K562 (cell line): ENCODE results near the gene ZSCAN1.

Source experiments
- EP300 ChIP-seq: IDR thresholded peaks from 2 replicates; pipeline ENCODE4 v1.6.1; 2012; ENCODE audit warnings: low read length, improper control_type of control experiment
- HDAC1 ChIP-seq, 2 experiments: fragments of 450-650 bp; IDR thresholded peaks; 2 replicates each; pipeline ENCODE4 v1.6.1; 2016 to 2017; ENCODE audit warnings: inconsistent platforms in 1 of 2, mild to moderate bottlenecking in 1 of 2, moderate library complexity in 1 of 2
- HDAC8 ChIP-seq: fragments of 450-650 bp; IDR thresholded peaks from 2 replicates; pipeline ENCODE4 v1.6.1; 2016; ENCODE audit warnings: mild to moderate bottlenecking, missing genetic modification characterization, moderate library complexity, missing compliant biosample characterization
- KLF1 ChIP-seq: fragments of 450-650 bp; IDR thresholded peaks from 2 replicates; pipeline ENCODE4 v1.6.1; 2016; ENCODE audit warnings: missing genetic modification characterization, missing compliant biosample characterization
- NCOR1 ChIP-seq: fragments of 450-650 bp; IDR thresholded peaks from 2 replicates; pipeline ENCODE4 v1.6.1; 2016; ENCODE audit warnings: mild to moderate bottlenecking, moderate library complexity
- NFE2 ChIP-seq: IDR thresholded peaks from 2 replicates; pipeline ENCODE4 v1.6.1; 2014; ENCODE audit warnings: antibody characterized with exemption, low read depth
- TAF7 ChIP-seq: fragments of 450-650 bp; IDR thresholded peaks from 2 replicates; pipeline ENCODE4 v1.6.1; 2016; ENCODE audit warnings: missing genetic modification characterization, missing compliant biosample characterization
- ZNF695 ChIP-seq: fragments of 450-650 bp; formaldehyde crosslinking; IDR thresholded peaks from 2 replicates; pipeline ENCODE4 v1.4.0; 2020; ENCODE audit warnings: mild to moderate bottlenecking, moderate library complexity
- TF ChIP-seq, protein P1 (sequence below): fragments of 450-650 bp; IDR thresholded peaks from 2 replicates; pipeline ENCODE4 v1.7.1; 2018; ENCODE audit warnings: mild to moderate bottlenecking, low read depth; ENCODE audit not compliant: partially characterized antibody
- TF ChIP-seq, protein P2 (sequence below): fragments of 450-650 bp; IDR thresholded peaks from 2 replicates; pipeline ENCODE4 v1.6.1; 2016
- TF ChIP-seq, protein P3 (sequence below): sonication (generic); formaldehyde crosslinking; IDR thresholded peaks from 2 replicates; pipeline ENCODE4 v1.9.0; 2022; ENCODE audit warnings: mild to moderate bottlenecking, missing genetic modification reagents
- TF ChIP-seq, protein P4 (sequence below): fragments of 250-450 bp; sonication (Bioruptor Pico); IDR thresholded peaks from 2 replicates; pipeline ENCODE4 v1.5.0; 2020; ENCODE audit warnings: mild to moderate bottlenecking, borderline replicate concordance
- TF ChIP-seq, protein P5 (sequence below), 3 experiments: IDR thresholded peaks in 2 of 3; conservative IDR thresholded peaks in 1 of 3; 2 replicates each; pipeline ENCODE4 v1.5.1; 2011 to 2012; ENCODE audit warnings: low read length in 3 of 3, mild to moderate bottlenecking in 3 of 3, control low read depth in 2 of 3, improper control_type of control experiment in 1 of 3, inconsistent platforms in 1 of 3, low read depth in 1 of 3, mixed read lengths in 1 of 3, moderate library complexity in 1 of 3; ENCODE audit not compliant: insufficient read depth in 2 of 3
- TF ChIP-seq, protein P6 (sequence below): sonication (generic); formaldehyde crosslinking; IDR thresholded peaks from 2 replicates; pipeline ENCODE4 v1.8.0; 2023; ENCODE audit warnings: mild to moderate bottlenecking, missing genetic modification reagents

DNA sequence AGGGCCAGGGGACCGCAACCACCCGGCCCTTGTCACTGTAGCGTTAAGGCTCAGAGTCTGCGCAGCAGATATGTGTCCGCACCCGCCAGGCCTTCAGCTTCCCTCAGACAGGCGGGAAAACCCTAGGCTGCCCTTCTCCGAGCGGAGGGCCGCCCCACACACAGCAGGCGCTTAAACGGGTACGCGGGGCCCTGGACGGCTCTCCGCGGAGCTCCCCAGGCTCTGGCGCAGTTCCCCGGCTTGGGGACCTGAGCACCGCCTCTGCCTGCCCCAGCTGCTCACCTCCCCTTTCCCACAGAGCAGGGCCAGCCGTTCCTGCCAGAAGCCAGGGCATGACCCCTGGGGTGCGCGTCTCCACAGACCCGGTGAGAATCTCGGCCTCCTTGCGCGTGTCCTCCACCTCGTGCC lies 25.9 kb downstream of the ZSCAN1 start:
- TF ChIP-seq HDAC1 (IDR thresholded peaks at IDR 0.05) (no peak), TAF7 (tag) (no peak), NFE2 (no peak), HDAC8 (tag) (no peak), ZNF695 (CRISPR knock-in tag) (no peak), NCOR1 (no peak), EP300 (no peak), KLF1 (tag) (no peak)
- TF ChIP-seq, protein P1, sequence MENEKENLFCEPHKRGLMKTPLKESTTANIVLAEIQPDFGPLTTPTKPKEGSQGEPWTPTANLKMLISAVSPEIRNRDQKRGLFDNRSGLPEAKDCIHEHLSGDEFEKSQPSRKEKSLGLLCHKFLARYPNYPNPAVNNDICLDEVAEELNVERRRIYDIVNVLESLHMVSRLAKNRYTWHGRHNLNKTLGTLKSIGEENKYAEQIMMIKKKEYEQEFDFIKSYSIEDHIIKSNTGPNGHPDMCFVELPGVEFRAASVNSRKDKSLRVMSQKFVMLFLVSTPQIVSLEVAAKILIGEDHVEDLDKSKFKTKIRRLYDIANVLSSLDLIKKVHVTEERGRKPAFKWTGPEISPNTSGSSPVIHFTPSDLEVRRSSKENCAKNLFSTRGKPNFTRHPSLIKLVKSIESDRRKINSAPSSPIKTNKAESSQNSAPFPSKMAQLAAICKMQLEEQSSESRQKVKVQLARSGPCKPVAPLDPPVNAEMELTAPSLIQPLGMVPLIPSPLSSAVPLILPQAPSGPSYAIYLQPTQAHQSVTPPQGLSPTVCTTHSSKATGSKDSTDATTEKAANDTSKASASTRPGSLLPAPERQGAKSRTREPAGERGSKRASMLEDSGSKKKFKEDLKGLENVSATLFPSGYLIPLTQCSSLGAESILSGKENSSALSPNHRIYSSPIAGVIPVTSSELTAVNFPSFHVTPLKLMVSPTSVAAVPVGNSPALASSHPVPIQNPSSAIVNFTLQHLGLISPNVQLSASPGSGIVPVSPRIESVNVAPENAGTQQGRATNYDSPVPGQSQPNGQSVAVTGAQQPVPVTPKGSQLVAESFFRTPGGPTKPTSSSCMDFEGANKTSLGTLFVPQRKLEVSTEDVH = no peak
- TF ChIP-seq, protein P2, sequence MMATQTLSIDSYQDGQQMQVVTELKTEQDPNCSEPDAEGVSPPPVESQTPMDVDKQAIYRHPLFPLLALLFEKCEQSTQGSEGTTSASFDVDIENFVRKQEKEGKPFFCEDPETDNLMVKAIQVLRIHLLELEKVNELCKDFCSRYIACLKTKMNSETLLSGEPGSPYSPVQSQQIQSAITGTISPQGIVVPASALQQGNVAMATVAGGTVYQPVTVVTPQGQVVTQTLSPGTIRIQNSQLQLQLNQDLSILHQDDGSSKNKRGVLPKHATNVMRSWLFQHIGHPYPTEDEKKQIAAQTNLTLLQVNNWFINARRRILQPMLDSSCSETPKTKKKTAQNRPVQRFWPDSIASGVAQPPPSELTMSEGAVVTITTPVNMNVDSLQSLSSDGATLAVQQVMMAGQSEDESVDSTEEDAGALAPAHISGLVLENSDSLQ = no peak
- TF ChIP-seq, protein P3, sequence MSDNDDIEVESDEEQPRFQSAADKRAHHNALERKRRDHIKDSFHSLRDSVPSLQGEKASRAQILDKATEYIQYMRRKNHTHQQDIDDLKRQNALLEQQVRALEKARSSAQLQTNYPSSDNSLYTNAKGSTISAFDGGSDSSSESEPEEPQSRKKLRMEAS = no peak
- TF ChIP-seq, protein P4, sequence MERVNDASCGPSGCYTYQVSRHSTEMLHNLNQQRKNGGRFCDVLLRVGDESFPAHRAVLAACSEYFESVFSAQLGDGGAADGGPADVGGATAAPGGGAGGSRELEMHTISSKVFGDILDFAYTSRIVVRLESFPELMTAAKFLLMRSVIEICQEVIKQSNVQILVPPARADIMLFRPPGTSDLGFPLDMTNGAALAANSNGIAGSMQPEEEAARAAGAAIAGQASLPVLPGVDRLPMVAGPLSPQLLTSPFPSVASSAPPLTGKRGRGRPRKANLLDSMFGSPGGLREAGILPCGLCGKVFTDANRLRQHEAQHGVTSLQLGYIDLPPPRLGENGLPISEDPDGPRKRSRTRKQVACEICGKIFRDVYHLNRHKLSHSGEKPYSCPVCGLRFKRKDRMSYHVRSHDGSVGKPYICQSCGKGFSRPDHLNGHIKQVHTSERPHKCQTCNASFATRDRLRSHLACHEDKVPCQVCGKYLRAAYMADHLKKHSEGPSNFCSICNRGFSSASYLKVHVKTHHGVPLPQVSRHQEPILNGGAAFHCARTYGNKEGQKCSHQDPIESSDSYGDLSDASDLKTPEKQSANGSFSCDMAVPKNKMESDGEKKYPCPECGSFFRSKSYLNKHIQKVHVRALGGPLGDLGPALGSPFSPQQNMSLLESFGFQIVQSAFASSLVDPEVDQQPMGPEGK = no peak
- TF ChIP-seq, protein P5, sequence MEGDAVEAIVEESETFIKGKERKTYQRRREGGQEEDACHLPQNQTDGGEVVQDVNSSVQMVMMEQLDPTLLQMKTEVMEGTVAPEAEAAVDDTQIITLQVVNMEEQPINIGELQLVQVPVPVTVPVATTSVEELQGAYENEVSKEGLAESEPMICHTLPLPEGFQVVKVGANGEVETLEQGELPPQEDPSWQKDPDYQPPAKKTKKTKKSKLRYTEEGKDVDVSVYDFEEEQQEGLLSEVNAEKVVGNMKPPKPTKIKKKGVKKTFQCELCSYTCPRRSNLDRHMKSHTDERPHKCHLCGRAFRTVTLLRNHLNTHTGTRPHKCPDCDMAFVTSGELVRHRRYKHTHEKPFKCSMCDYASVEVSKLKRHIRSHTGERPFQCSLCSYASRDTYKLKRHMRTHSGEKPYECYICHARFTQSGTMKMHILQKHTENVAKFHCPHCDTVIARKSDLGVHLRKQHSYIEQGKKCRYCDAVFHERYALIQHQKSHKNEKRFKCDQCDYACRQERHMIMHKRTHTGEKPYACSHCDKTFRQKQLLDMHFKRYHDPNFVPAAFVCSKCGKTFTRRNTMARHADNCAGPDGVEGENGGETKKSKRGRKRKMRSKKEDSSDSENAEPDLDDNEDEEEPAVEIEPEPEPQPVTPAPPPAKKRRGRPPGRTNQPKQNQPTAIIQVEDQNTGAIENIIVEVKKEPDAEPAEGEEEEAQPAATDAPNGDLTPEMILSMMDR (IDR thresholded peaks at IDR 0.05 in 2 of 3, conservative IDR thresholded peaks at IDR 0.05 in 1 of 3; ENCODE audit: insufficient read depth in 2 of 3, low read depth in 1 of 3, low read length in 3 of 3) = no peak
- TF ChIP-seq, protein P6, sequence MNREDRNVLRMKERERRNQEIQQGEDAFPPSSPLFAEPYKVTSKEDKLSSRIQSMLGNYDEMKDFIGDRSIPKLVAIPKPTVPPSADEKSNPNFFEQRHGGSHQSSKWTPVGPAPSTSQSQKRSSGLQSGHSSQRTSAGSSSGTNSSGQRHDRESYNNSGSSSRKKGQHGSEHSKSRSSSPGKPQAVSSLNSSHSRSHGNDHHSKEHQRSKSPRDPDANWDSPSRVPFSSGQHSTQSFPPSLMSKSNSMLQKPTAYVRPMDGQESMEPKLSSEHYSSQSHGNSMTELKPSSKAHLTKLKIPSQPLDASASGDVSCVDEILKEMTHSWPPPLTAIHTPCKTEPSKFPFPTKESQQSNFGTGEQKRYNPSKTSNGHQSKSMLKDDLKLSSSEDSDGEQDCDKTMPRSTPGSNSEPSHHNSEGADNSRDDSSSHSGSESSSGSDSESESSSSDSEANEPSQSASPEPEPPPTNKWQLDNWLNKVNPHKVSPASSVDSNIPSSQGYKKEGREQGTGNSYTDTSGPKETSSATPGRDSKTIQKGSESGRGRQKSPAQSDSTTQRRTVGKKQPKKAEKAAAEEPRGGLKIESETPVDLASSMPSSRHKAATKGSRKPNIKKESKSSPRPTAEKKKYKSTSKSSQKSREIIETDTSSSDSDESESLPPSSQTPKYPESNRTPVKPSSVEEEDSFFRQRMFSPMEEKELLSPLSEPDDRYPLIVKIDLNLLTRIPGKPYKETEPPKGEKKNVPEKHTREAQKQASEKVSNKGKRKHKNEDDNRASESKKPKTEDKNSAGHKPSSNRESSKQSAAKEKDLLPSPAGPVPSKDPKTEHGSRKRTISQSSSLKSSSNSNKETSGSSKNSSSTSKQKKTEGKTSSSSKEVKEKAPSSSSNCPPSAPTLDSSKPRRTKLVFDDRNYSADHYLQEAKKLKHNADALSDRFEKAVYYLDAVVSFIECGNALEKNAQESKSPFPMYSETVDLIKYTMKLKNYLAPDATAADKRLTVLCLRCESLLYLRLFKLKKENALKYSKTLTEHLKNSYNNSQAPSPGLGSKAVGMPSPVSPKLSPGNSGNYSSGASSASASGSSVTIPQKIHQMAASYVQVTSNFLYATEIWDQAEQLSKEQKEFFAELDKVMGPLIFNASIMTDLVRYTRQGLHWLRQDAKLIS = no peak
